NCI-H1694 (cell line): Measurements from ENCODE around the gene SORCS2.

Source experiments
- DNase-seq: peaks from one replicate; lab custom pipeline; 2025; lab: John Stamatoyannopoulos, UW

Gene SORCS2

DNA sequence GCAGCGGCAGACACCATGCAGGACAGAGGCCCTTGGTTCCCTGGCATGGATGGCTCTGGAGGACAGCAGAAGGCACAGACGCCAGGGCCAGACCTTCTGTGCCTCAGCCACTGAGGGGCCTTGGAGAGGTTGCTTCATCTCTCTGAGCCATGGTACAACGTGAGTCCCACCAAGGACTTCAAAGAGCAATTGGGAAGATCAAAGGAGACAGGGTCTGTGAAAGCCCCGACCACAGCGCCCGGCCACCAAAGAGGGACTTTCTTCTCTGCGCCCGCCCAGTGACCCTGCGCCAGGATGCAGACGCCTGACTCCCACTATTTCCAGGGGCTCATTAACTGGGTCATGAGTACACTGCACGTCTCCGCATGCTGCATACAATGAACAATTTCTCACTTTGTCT is 573.3 kb downstream of the SORCS2 start:
- DNase-seq = no peak

DNA sequence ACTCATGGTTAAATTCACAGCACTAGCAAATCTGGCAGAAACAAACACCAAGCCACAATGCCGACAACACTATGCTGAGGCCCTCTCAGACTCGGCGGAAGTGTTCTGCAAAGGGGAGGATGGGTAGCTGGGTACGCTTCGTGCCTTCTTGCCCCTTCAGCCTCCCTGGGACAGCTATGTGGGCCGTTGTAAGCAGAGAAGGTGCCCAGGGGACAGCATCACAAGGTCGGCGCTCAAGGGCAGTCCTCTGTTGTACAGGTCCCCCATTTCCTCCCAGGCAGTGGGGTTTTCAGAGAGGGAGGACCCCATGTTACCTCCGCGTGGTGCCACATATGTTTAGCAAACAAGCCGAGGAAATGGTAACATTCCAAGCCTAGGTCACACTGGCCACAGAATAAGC is 573.7 kb downstream of the SORCS2 start:
- no peak for DNase-seq

DNA sequence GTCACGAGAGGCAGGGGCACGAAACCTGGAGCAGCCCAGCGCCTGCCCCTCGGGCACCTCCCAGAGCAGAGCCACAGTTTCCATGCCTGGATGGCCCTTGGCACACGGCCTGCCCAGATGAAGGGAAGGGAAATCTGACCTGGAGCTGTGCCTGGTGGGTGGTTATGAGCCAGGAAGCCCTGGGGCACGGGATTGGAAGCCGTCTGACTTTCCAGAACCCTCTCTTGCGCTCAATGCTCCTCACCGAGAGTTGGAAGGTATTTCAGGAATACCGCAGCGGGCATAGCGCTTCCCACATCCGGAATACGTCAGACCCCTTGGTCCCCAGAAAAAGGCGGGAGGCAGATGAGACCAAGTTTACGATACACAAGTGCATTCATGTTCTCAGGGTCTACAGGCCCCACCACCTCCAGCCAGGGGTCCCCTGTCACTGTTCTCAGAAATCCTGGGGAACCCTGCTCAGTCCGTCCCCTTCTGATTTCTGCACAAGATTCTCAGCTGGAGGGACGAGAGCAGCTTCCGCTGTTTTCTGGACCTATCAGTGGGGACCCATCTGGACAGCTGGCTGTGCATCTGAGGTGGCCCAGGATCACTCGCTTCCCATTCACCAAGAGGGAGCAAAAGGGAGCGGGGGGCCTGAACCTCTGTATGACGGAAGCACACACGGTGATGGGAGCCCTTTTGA is 574.5 kb downstream of the SORCS2 start:
- DNase-seq = no peak

DNA sequence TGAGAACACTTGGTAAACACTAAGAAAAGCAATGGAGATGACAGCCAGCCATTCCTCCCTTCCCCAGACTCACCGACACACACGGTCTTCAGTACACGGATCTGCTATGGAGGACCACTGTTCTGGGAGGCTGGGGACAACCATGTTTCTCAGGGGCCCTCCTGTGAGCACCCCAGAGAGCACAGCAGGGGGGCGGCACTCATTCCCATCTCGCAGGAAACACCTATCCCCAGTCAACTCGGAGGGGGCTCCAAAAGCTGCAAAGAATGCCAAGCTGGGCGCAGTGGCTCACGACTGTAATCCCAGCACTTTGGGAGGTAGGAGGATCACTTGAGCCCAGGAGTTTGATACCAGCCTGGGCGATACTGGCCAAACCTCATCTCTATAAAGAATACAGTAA is 575.2 kb downstream of the SORCS2 start:
- DNase-seq = no peak

DNA sequence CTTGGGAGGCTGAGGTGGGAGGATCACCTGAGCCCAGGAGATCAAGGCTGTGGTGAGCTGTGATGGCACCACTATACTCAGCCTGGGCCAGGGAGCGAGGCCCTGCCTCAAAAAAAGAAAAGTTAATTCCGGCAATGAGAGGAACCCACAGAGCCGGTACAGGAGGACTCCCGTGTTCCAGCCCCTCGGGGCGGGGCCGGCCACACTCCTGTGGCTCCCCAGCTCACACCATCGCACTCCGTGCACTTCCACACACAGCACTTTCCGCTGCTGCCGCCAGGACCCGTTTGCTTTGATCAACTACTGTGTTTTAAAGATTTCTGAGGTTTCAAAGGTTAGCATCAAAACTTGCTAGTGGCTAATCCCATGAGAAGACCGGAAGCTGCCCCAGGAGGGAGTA is 575.6 kb downstream of the SORCS2 start:
- DNase-seq = no peak

DNA sequence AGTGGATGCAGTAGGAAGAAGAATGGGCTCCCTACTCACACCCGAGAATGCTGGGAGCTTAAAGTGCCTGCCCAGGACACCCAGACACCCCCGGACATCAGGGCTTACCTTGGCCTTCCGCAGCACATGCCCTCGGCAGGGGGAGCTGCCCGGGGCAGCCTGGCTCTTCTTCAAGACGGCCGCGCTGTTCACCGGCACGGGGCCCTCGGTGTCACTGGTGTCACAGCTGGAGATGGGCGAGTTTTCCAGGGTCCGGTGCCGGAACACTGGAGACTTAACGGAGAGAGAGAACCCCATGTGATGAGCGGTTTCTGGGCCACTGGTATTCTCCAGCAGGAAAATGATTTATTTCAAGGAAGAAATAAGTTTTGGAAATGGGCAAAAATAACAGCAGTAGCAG is 576.4 kb downstream of the SORCS2 start:
- DNase-seq = no peak

DNA sequence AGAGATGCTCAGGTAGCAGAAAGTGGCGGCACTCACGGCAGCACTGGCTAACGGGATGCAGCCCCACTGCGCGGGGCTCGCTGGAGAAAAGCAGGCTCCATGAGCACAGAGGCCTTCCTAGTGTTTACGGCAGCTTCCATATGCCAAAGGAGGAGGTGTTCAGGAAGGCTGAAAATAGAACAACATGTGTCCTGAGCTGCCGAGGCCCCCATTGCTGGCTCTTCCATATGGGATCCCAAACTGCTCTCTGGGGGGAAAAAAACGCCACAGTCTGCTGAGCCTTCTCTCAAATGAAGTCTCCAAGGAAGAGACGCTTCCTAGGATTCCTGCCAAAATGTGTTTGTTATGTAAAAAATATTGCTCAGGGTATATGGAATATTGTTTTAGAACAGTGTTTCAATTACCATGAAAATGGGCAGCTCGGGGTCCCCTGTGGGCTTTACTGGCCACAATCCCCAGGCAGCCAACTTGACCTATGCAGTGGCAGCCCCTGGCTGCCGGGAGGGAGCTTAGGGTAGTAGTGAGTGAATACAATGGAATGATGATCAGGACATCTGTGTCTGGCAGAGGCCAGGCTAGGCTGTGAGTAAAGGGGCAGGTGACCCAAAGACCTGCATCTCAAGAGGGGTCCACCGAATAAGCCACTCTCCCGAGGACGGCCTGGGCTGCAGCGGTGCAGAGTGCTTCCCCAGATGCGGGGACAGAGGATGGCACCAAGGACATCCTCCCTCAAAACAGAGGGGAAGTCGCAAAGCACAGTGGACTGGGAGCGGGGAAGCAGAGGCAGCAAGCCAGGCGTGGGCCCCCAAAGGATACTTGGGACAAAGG is 577.3 kb downstream of the SORCS2 start:
- peak; percentile 90 for DNase-seq

DNA sequence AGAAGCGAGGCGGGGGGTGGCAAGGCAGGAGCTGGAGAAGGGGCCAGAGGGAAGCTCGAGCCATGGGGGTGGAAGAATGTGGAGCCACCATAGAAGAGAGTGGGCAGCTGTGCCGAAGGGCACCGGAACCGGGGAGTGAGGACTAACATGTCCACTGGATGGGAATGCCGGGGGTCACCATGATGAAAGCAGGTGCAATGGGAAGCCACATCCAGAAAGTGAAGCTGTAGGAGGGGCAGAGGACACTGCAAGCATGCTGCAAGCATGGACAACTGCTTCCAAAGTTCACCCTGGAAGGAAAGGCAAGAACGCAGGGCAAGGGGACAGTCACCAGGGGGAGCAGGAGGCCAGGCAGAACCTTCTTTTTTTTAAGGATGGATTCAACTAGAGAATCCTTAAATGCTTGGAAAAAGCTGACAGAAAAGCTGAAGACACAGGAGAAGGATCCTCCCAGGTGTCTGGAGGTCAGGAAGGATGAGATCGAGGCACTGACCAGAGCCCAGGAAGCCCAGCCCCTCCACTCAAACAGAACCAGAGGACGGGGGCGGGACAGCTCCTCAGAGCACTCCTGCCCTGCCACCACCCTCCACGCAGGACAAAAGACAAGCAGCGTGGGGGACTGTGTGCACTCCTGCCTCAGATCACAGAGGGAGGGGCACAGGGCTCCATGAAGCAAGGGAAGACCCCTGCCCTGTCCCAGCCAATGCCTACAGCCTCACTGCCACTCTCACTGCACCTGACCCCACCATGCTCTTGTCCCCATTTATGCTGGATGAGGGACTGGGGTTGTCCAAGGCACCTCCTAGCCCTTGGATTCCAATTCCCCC is 578.1 kb downstream of the SORCS2 start:
- DNase-seq = no peak

DNA sequence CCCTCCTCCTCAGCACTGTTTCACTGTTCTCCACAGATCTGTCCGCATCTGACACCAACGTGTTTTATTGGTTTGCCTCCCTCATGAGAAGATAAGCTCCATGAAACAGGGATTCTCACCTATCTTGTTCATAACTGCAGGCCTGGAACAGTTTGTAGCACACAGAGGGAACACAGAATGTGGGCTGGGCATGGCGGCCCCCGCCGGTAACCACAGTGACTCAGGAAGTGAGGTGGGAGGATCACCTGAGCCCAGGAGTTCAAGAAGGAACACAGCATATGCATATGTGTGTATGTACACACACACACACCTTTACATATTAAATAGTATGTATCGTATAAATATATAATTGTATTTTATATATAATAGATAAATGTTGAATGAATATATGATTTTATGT is 578.7 kb downstream of the SORCS2 start:
- DNase-seq = no peak

DNA sequence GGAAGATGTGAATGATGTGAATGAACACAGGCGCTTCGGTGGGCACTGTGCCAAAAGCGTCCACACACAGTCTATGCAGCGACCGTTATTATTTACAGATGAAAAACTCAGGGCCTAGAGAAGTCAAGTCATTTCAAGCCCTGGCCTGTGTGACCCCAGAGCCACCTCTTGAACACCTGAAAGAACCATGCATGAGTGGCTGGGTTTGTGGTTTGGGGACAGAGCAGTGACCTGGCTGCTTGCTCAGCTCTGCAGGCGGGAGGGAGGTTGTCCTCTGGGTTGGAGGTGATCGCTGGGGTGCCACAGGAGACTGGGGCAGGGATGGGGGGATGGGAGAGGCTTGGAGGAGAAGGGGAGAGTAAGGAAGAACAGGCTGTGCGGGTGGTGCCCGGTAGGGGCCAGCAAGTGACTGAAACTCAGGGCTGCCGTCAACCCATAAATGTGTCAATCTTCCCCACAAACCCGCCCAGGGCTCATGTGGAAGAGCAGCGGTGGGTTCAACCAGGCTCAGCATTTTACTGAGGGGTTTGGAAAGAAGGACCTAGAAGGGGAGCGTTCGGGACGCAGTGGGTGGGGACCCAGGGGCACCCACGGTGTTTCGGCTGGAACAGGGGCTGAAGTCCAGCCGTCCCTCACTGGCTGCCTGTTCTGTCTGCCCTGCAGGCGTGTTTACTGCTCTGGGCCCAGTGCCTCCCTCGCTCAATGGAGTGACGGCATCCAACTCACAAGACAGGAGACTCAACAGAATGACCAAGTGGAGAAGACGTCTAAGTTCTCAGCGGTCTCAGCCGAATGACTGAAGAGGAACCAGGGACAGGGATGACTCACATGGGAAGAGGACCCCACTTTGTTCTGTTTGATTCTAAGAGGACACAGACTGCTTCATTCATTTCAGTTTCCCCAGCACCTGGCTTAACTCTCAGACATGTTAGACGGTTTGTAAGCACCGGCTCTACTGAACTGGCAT is 579.5 kb downstream of the SORCS2 start:
- no peak for DNase-seq

DNA sequence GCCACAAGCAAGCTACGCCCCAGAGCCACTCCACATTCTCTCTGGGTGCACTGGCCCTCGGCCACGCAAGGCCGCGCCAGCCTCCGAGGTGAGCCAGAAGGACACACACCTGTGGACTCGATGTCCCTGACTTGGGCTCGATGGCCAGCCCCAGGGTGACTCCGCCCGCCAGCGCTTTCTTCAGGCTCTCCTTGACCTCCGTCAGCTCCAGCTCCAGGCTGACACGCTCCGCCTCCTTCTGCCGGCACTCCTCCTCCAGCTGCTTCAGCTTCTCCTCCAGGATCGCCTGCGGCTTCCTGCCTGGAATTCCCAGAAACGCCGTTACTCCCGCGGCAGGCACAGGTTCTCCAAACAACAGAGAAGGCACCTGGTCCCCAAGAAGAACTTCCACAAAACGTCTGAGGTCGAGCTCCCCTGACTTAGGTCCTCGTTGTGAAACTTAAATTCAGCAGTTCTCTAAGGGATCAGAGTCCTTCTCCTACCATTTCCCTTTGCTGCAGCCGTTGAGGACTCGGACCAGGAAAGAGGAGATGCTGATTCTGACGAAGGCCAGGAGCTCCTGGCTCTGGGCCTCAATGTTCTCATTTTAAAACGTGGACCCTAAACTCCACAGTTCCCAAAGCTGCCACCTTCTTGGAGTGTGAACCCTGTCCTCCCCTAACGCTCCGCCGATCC is 580.5 kb downstream of the SORCS2 start:
- DNase-seq = no peak

DNA sequence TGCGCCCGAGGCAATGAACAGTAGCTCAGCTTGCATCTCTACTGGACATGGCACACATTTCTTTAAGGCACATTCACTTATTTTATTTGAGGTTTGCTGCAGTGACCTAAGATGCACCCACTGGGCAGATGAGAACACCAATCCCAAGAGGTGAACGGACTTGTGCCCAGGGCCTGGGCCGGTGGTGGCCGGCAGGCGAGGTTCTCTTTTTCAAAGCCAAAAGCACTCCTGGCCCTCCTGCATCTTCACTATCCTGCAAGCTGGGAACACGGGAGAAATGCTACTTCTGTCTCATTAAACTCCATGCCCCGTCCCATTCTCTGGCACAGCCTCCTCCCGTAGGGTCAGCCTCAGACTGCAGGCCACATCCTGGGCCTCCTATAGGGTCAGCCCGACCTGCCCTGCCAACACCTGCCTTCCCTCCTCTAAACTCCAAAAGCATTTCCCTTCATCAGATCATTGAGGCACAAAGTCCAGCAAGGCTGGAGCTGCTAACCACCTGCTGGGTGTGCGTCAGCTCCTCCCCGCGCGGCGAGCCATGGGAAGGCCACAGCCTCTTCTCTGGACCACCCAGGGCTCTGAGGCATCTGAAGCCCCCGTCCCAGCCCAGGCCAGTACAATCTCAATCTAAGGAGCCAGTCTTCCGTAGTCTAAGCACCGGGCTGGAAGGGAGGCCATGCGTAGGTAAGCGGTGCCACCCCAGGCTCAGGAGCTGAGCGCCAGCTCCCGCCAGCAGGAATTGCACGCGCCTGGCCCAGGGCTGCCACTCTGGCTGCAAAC is 581.3 kb downstream of the SORCS2 start:
- no peak for DNase-seq

DNA sequence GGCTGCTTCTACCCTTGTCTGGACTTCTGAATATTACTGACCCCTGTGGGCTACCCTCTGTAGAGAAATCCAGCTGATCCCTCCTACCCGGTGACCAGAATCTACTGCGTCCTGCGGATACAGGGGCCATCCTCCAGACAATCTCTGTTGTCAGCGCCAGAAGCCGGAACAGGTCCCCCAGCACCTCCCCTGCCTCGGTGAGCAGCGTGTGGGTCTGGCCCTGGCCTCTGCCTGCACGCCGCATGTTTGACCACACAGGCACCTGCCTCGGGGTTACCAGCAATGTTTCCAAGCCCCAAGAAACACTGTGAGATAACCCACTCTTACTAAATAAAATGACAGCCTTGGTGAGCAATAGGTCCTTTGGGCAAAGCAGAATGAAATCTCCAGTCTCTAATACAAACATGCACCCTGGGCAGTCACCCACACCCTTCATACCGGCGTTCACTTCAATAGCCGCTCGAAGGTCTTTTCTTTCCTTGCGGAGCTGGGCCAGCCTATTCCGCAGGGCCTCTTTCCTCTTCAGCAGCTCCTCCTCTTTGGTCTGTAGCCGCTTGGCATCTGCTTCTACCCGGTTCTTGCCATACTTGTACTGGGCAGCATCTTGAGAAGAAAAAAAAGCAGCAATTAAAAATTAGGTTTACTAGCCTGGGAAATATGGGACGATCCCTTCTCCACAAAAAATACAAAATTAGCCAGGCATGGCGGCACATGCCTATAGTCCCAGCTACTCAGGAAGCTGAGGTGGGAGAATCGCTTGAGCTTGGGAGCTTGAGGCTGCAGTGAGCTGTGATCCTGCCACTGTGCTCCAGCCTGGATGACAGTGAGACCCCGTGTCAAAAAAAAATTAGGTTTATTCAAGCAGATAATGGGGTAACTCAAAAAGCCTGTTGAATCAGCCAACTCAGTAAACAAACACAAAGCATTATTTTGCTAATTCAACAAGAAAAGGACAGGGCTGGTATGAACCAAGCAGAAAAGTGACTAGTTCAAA is 582.3 kb downstream of the SORCS2 start:
- no peak for DNase-seq

DNA sequence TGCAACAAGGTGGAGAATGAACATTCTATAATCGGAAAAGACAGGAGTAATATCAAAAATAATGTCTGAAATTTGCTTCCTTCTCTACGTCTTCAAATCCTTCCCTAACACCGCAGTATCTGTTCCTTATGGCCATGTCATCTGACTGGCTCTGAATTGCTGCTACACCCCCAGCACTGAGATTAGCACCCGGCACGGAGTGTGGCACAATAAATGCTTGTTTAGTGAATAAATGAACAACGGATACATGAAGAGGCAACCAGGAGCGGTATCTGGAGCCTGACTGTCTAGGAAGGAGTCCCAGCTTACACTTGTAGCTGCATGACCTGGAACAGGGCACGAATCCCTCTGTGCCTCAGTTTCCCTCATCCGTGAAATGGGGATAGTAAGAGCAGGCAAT is 583.1 kb downstream of the SORCS2 start:
- no peak for DNase-seq

DNA sequence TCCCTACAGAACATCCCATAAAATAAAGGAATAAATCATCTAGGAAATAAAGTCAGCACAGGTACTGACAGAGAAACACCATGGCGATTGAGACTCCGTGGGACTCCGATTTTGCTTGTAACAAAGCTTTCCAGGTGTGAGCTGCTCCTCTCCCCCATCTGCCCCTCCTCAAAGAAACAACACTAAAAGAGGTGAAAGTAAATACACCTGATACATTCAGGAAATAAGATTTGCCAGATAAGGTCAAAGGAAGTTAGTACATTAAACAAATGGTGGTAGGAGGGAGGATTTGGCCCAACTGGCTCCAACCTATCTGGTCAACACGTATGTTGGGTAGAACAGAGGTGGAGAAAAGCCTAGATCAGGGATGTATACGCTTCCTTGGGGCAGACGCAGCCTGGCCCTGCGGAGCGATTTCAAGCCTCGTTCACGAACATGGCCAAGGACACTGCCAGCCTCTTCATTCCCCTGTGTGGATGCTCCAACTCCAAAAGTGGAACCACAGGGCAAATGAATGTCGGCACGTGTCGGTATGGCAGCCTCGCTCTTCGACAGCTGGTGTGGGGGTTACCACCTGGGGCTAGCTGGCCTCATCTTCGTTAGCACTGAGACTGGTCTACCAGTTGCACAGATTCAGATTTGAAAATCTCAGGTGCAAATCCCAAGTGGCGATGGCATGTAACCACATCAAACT is 584.8 kb downstream of the SORCS2 start:
- no peak for DNase-seq

DNA sequence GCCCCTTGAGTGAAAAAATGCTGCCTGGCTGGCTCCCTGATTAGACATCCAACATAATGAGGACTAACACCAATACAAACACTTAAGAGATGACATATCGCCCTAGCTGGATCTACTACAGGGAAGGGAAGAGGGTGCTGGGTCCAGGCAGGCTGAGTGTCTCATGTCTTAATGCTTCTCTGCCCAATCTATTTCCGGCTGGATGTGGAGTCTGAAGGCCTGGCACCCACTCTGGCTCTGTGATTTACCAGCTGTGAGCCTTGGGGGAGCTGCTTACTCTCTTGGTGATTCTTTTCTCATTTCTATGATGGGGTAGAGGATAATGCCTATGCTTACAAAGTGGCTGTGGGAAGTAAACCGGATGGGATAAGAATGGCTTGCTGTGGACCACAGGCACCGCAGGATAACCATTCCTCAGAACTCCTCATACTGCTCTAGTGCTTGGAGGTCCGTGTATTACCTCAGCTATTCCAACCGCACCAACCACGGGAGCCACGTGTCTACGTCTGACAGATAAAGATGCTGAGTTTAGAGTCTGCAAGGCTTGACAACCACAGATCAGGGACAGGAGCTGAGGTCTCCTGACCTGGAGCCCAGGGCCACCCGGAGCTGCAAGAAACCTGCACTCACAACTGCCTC is 585.7 kb downstream of the SORCS2 start:
- no peak for DNase-seq

DNA sequence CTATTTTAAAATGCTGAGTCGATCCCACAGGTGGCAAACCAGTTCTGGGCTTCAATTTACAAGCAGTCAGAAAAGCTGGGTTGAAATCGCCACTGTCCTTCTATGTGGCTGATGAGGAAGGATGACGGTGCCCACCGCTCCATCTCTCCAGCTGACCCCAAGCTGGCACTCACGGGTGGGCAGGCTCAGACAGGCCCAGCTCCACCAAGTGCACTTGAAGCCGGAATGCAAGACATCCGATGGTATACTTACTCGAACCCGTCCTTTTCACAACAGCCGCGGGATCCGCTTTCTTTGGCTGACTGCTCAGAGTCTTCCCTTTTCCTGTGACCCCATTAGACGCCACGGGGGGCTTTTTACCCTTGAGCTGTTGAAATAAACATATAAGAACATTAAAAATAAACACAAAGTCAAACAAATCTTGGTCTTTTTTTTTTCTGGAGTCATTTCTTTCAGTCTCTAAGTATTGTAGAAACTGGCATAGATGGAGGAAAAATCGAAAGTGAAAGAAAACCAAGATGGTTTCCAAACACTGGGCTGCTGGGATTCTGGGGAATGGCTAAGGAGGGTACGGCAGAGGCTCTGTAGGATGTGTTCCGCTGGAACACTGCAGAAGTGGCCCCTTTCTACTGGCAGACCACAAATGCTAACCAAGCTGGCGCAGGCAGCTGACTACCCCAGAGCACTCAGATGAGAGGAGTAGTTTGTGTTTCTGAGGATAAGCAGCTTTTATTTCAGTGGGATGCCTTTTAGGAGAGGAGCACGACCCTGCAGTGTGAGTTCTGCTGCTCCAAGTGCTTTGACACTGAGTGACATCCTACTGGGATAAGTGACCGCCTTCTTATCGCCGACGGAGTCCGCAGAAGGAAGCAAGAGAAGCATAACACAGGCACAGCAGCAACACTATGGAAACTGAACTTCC is 586.4 kb downstream of the SORCS2 start:
- DNase-seq = no peak
